Hepatocyte (in vitro differentiated cells): ENCODE results near the gene C21orf91. TPM values are rescaled to one million over a fixed set of nuclear protein-coding genes. Genes with fewer than 3 reads are reported as not detected.

Experiments
- DNase-seq: peaks from one replicate; pipeline ENCODE4 v3.0.0-alpha.2; 2016; ENCODE audit warnings: low spot score
- H2AFZ ChIP-seq: fragments of 200-600 bp; sonication (generic); 2 replicates; pipeline ENCODE4 v1.6.0; 2016; ENCODE audit warnings: antibody characterized with exemption, mild to moderate bottlenecking
- H3K27ac ChIP-seq: fragments of 200-600 bp; sonication (generic); 2 replicates; pipeline ENCODE4 v1.5.1; 2016; ENCODE audit warnings: mild to moderate bottlenecking
- H3K27me3 ChIP-seq: fragments of 200-600 bp; sonication (generic); 2 replicates; pipeline ENCODE4 v1.6.1; 2016
- H3K36me3 ChIP-seq: fragments of 200-600 bp; sonication (generic); replicated peaks from 2 replicates; pipeline ENCODE4 v1.5.1; 2016; ENCODE audit warnings: low read depth; ENCODE audit not compliant: insufficient read depth
- H3K4me1 ChIP-seq: fragments of 200-600 bp; sonication (generic); 2 replicates; pipeline ENCODE4 v1.5.1; 2016; ENCODE audit warnings: mild to moderate bottlenecking, moderate library complexity; ENCODE audit not compliant: insufficient read depth
- H3K4me2 ChIP-seq: fragments of 200-600 bp; sonication (generic); 2 replicates; pipeline ENCODE4 v1.6.0; 2016
- H3K4me3 ChIP-seq: fragments of 200-600 bp; sonication (generic); 2 replicates; pipeline ENCODE4 v1.5.1; 2016; ENCODE audit warnings: mild to moderate bottlenecking
- H3K79me2 ChIP-seq: fragments of 200-600 bp; sonication (generic); 2 replicates; pipeline ENCODE4 v1.6.0; 2017; ENCODE audit warnings: mild to moderate bottlenecking
- H3K9me2 ChIP-seq: fragments of 200-600 bp; sonication (generic); replicated peaks from 2 replicates; pipeline ENCODE4 v1.6.0; 2017; ENCODE audit warnings: mild to moderate bottlenecking; ENCODE audit not compliant: insufficient read depth
- H3K9me3 ChIP-seq: fragments of 200-600 bp; sonication (generic); 2 replicates; pipeline ENCODE4 v1.5.1; 2016; ENCODE audit warnings: low read depth, mild to moderate bottlenecking
- H4K20me1 ChIP-seq: fragments of 200-600 bp; sonication (generic); 2 replicates; pipeline ENCODE4 v1.6.0; 2016; ENCODE audit warnings: mild to moderate bottlenecking; ENCODE audit not compliant: insufficient read depth, poor library complexity, severe bottlenecking
- EZH2 ChIP-seq: fragments of 200-600 bp; sonication (generic); IDR thresholded peaks from 2 replicates; pipeline ENCODE4 v1.6.1; 2016; ENCODE audit warnings: antibody characterized with exemption, mild to moderate bottlenecking, borderline replicate concordance
- EZH2phosphoT487 ChIP-seq: fragments of 200-600 bp; sonication (generic); IDR thresholded peaks from one replicate; pipeline ENCODE4 v1.6.1; 2018; ENCODE audit warnings: antibody characterized with exemption, mild to moderate bottlenecking, low read depth, moderate library complexity; ENCODE audit not compliant: unreplicated experiment, severe bottlenecking
- WGBS: methylation state at CpG from one replicate; pipeline ENCODE4 v1.1.6; 2016; ENCODE audit warnings: low lambda C conversion rate; ENCODE audit errors: missing lambda C conversion rate; 5-methylcytosine and 5-hydroxymethylcytosine counted together
- polyA plus RNA-seq: library from polyadenylated mRNA; unstranded; fragments of >200 nt; fragmentation: Nextera tagmentation; extraction: Ambion mirVana; gene quantifications from 2 replicates; pipeline ENCODE4 v1.2.1, GENCODE V29; 2016
- total RNA-seq: library from RNA; depleted of rRNA; stranded (reverse); fragments of >200 nt; gene quantifications from 2 replicates; pipeline ENCODE4 v1.2.3, GENCODE V29; 2014
- TF ChIP-seq, protein P1 (sequence below): fragments of 200-600 bp; sonication (generic); IDR thresholded peaks from 2 replicates; pipeline ENCODE4 v1.5.1; 2016; ENCODE audit warnings: antibody characterized with exemption, mild to moderate bottlenecking; ENCODE audit not compliant: poor library complexity

C21orf91 gene
- total and polyA plus RNA-seq, 2 experiments from 2014 or later, result 3.9 to 11.1 TPM

DNA sequence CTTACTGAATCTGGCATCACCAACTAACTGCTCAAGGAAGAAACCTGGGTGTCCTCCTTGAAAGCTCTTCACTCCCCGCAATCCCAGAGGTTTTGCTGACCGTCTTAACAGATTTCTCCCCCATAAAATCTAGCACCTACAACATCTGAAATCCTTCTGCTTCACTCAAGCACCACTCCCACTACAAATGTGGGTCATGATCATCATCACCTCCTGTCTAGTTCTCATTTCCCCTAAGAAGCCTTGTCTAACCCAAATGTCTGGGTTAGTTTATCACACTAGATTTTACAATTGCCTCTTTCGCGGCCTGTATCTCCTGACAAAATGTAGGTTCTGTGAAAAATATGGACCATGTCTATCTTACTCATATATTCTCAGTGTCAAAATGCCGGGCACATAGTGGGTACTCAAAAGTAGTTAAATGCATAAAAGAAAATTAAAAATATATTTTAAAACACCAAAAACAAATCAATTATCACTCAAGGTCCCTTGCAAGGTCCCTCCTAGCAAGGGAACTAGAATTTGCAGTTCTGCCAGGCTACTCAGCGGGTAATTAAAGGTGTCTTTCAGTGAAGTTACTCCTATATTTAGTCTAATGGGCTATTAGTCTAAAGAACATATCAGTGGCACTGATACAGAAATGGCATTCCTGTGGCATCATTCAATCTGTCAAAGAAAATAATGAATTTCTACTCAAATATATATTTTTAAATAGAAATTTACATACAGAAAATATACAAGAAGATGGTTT lies 19.6 kb downstream of the C21orf91 start:
- DNase-seq, result no peak
- Histone ChIP-seq H3K4me3 (no peak overlapping the region), H3K79me2 (no peaks in the 10 kb centered on the region), H3K9me2 (no peaks in the 10 kb centered on the region), H3K4me2 (no peak overlapping the region), H3K27me3 (no peaks in the 10 kb centered on the region), H4K20me1 (no peaks in the 10 kb centered on the region), H3K27ac (no peak overlapping the region), H3K9me3 (no peaks in the 10 kb centered on the region), H3K4me1 (peaks cover 3% of the 10 kb centered on the region), H2AFZ (no peak overlapping the region), H3K36me3 (no peaks in the 10 kb centered on the region)
- 97% methylated on average over 6 of the region's 6 CpGs for WGBS
- TF ChIP-seq, protein P1, sequence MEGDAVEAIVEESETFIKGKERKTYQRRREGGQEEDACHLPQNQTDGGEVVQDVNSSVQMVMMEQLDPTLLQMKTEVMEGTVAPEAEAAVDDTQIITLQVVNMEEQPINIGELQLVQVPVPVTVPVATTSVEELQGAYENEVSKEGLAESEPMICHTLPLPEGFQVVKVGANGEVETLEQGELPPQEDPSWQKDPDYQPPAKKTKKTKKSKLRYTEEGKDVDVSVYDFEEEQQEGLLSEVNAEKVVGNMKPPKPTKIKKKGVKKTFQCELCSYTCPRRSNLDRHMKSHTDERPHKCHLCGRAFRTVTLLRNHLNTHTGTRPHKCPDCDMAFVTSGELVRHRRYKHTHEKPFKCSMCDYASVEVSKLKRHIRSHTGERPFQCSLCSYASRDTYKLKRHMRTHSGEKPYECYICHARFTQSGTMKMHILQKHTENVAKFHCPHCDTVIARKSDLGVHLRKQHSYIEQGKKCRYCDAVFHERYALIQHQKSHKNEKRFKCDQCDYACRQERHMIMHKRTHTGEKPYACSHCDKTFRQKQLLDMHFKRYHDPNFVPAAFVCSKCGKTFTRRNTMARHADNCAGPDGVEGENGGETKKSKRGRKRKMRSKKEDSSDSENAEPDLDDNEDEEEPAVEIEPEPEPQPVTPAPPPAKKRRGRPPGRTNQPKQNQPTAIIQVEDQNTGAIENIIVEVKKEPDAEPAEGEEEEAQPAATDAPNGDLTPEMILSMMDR, result no peak
- TF ChIP-seq EZH2 (no peak), EZH2phosphoT487 (no peak)

- Histone ChIP-seq H3K4me2 (no peak overlapping the region), H3K27ac (no peak overlapping the region), H2AFZ (no peak overlapping the region), H3K9me3 (no peaks in the 10 kb centered on the region), H3K36me3 (no peaks in the 10 kb centered on the region), H3K4me1 (peaks cover 3% of the 10 kb centered on the region), H3K79me2 (no peaks in the 10 kb centered on the region), H4K20me1 (no peaks in the 10 kb centered on the region), H3K4me3 (no peak overlapping the region), H3K27me3 (no peaks in the 10 kb centered on the region), H3K9me2 (no peaks in the 10 kb centered on the region)
- 69% methylated on average over 2 of the region's 2 CpGs for WGBS
- TF ChIP-seq EZH2phosphoT487 (no peak), EZH2 (no peak)
- TF ChIP-seq, protein P1, result no peak
- no peak for DNase-seq
Measured at GRCh38 chr21:17798796-17799195, 20.4 kb downstream of the C21orf91 start.

DNA sequence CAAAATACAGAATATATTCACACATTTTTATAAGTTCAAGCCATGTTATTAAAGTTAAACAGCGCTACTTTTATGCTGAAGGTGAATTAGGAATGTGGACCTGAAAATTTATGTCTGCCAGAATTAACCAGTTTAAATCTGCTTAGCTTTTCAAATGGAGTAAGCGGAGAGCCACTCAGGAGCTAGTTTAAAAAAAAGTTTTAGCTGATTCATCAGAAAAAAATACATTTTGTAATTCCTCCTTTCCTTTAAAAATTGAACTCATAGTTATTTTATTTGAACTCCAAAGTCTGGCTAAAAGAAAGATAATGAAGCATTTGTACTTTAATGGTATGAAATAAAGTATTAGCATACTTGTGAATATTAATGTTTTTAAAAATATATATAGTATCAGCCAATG lies 21.2 kb downstream of the C21orf91 start:
- TF ChIP-seq EZH2 (no peak), EZH2phosphoT487 (no peak)
- TF ChIP-seq, protein P1, result no peak
- WGBS, result 97% methylated on average over 2 of the region's 2 CpGs
- H3K4me1 ChIP-seq, result peaks cover 3% of the 10 kb centered on the region
- H3K9me3 ChIP-seq, result no peaks in the 10 kb centered on the region
- H3K9me2 ChIP-seq, result no peaks in the 10 kb centered on the region
- DNase-seq, result no peak
- no peak overlapping the region for H2AFZ ChIP-seq
- no peak overlapping the region for H3K4me3 ChIP-seq
- no peaks in the 10 kb centered on the region for H4K20me1 ChIP-seq
- H3K27ac ChIP-seq, result no peak overlapping the region
- no peaks in the 10 kb centered on the region for H3K79me2 ChIP-seq
- H3K4me2 ChIP-seq, result no peak overlapping the region
- no peaks in the 10 kb centered on the region for H3K27me3 ChIP-seq
- H3K36me3 ChIP-seq, result no peaks in the 10 kb centered on the region
